ENCODE data around the gene PRRT1B.

Gene PRRT1B

DNA sequence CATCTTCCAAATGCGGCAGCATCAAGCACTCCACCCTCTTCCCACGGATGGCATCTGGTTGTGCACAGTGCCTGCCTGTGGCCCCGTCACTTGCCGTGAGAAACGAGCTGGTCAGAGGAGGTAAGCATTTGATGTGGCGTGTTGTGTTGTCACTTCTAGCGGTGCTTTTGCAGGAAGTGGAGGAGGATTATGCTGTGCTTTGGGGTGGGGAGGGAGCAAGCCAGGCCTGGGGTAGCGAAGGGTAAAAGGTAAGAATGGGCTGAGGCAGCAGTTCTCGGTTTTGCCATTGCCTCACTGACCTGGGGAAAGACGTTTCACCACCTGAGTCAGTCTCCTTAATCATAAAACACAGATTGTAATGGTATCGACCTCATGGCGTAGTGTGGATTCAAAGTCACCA lies 44.9 kb upstream of the PRRT1B start:
- Histone ChIP-seq H3K27ac (ENCODE audit: low read depth, low read length) (no peak overlapping the region), H3K36me3 (ENCODE audit: control insufficient read depth in 1 of 2, insufficient read depth in 2 of 2, low read length in 2 of 2) (peaks cover 45 to 47% of the 10 kb centered on the region in 2 experiments), H3K4me1 (ENCODE audit: control insufficient read depth in 1 of 2, insufficient read depth in 2 of 2, low read length in 2 of 2) (peaks cover 9 to 10% of the 10 kb centered on the region in 2 experiments), H2AFZ (ENCODE audit: insufficient read depth, low read length, poor library complexity) (no peak overlapping the region), H3K9ac (ENCODE audit: low read length) (no peak overlapping the region), H3K23ac (ENCODE audit: low read length) (no peak overlapping the region), H3K79me2 (ENCODE audit: control insufficient read depth, insufficient read depth, low read length, poor library complexity) (peaks cover 11% of the 10 kb centered on the region), H2BK5ac (ENCODE audit: low read depth, low read length, poor library complexity) (no peak overlapping the region), H3K18ac (ENCODE audit: low read length) (no peak overlapping the region), H3K27me3 (ENCODE audit: insufficient read depth, low read length) (no peaks in the 10 kb centered on the region), H3K79me1 (ENCODE audit: low read length) (peaks cover 8% of the 10 kb centered on the region), H3K14ac (ENCODE audit: low read length) (no peak overlapping the region), H2BK12ac (ENCODE audit: low read length) (no peak overlapping the region), H3K4ac (ENCODE audit: low read depth, low read length) (no peak overlapping the region), H4K91ac (ENCODE audit: low read depth, low read length) (no peak overlapping the region), H4K8ac (ENCODE audit: low read depth, low read length) (no peak overlapping the region), H2AK5ac (ENCODE audit: low read length) (no peak overlapping the region), H3K4me2 (ENCODE audit: low read length) (no peak overlapping the region), H2BK120ac (ENCODE audit: insufficient read depth, low read length, poor library complexity) (no peak overlapping the region), H3K4me3 (ENCODE audit: low read depth, low read length) (no peak overlapping the region), H4K12ac (ENCODE audit: low read depth, low read length) (no peak overlapping the region), H3K9me3 (ENCODE audit: insufficient read depth, low read depth, low read length) (no peaks in the 10 kb centered on the region)
- WGBS (ENCODE audit: extremely low coverage, insufficient coverage, insufficient read length): no CpG with 5 or more reads among the region's 12 CpGs
- no peak for DNase-seq

GRCh38 chr9:131500939-131501541 lies 44.3 kb upstream of the PRRT1B start:
- no peak overlapping the region for H3K9ac ChIP-seq (ENCODE audit: low read length)
- no peak overlapping the region for H2AFZ ChIP-seq (ENCODE audit: insufficient read depth, low read length, poor library complexity)
- peaks cover 8% of the 10 kb centered on the region for H3K79me1 ChIP-seq (ENCODE audit: low read length)
- H2BK5ac ChIP-seq (ENCODE audit: low read depth, low read length, poor library complexity): no peak overlapping the region
- no peak overlapping the region for H2BK120ac ChIP-seq (ENCODE audit: insufficient read depth, low read length, poor library complexity)
- no peaks in the 10 kb centered on the region for H3K27me3 ChIP-seq (ENCODE audit: insufficient read depth, low read length)
- WGBS (ENCODE audit: extremely low coverage, insufficient coverage, insufficient read length): no CpG with 5 or more reads among the region's 5 CpGs
- H3K27ac ChIP-seq (ENCODE audit: low read depth, low read length): no peak overlapping the region
- H3K4me3 ChIP-seq (ENCODE audit: low read depth, low read length): no peak overlapping the region
- no peak overlapping the region for H2BK12ac ChIP-seq (ENCODE audit: low read length)
- H3K9me3 ChIP-seq (ENCODE audit: insufficient read depth, low read depth, low read length): no peaks in the 10 kb centered on the region
- H3K4me1 ChIP-seq (ENCODE audit: control insufficient read depth in 1 of 2, insufficient read depth in 2 of 2, low read length in 2 of 2): peaks cover 9 to 10% of the 10 kb centered on the region in 2 experiments
- H3K23ac ChIP-seq (ENCODE audit: low read length): no peak overlapping the region
- peaks cover 11% of the 10 kb centered on the region for H3K79me2 ChIP-seq (ENCODE audit: control insufficient read depth, insufficient read depth, low read length, poor library complexity)
- peak in 1 of 2 donors; percentile 35 for DNase-seq
- no peak overlapping the region for H3K4ac ChIP-seq (ENCODE audit: low read depth, low read length)
- H2AK5ac ChIP-seq (ENCODE audit: low read length): no peak overlapping the region
- no peak overlapping the region for H3K18ac ChIP-seq (ENCODE audit: low read length)
- no peak overlapping the region for H4K91ac ChIP-seq (ENCODE audit: low read depth, low read length)
- H4K12ac ChIP-seq (ENCODE audit: low read depth, low read length): no peak overlapping the region
- no peak overlapping the region for H4K8ac ChIP-seq (ENCODE audit: low read depth, low read length)
- no peak overlapping the region for H3K4me2 ChIP-seq (ENCODE audit: low read length)
- H3K36me3 ChIP-seq (ENCODE audit: control insufficient read depth in 1 of 2, insufficient read depth in 2 of 2, low read length in 2 of 2): peaks cover 40% of the 10 kb centered on the region in 2 experiments
- no peak overlapping the region for H3K14ac ChIP-seq (ENCODE audit: low read length)

- Histone ChIP-seq H3K27ac (ENCODE audit: low read depth, low read length) (peak within 1 kb of the TSS; percentile 28), H4K91ac (ENCODE audit: low read depth, low read length) (peak within 1 kb of the TSS; percentile 60), H2BK5ac (ENCODE audit: low read depth, low read length, poor library complexity) (no peak within 1 kb of the TSS), H3K9ac (ENCODE audit: low read length) (peak within 1 kb of the TSS; percentile 80), H3K4ac (ENCODE audit: low read depth, low read length) (peak within 1 kb of the TSS; percentile 24), H3K9me3 (ENCODE audit: insufficient read depth, low read depth, low read length) (peaks cover 3% of the 10 kb centered on the region), H3K4me1 (ENCODE audit: control insufficient read depth in 1 of 2, insufficient read depth in 2 of 2, low read length in 2 of 2) (peaks cover 9 to 10% of the 10 kb centered on the region in 2 experiments), H3K79me1 (ENCODE audit: low read length) (peaks cover 8% of the 10 kb centered on the region), H3K14ac (ENCODE audit: low read length) (peak within 1 kb of the TSS; percentile 82), H2AK5ac (ENCODE audit: low read length) (peak within 1 kb of the TSS; percentile 31), H4K12ac (ENCODE audit: low read depth, low read length) (peak within 1 kb of the TSS; percentile 46), H3K4me3 (ENCODE audit: low read depth, low read length) (peak within 1 kb of the TSS; percentile 85), H2BK120ac (ENCODE audit: insufficient read depth, low read length, poor library complexity) (peak within 1 kb of the TSS; percentile 60), H2BK12ac (ENCODE audit: low read length) (no peak within 1 kb of the TSS), H4K8ac (ENCODE audit: low read depth, low read length) (peak within 1 kb of the TSS; percentile 79), H2AFZ (ENCODE audit: insufficient read depth, low read length, poor library complexity) (peak within 1 kb of the TSS; percentile 76), H3K27me3 (ENCODE audit: insufficient read depth, low read length) (no peaks in the 10 kb centered on the region), H3K18ac (ENCODE audit: low read length) (peak within 1 kb of the TSS; percentile 58), H3K79me2 (ENCODE audit: control insufficient read depth, insufficient read depth, low read length, poor library complexity) (peaks cover 11% of the 10 kb centered on the region), H3K23ac (ENCODE audit: low read length) (no peak within 1 kb of the TSS), H3K4me2 (ENCODE audit: low read length) (peak within 1 kb of the TSS; percentile 74), H3K36me3 (ENCODE audit: control insufficient read depth in 1 of 2, insufficient read depth in 2 of 2, low read length in 2 of 2) (peaks cover 27 to 29% of the 10 kb centered on the region in 2 experiments)
- DNase-seq: peak; percentile 85 to 94
- WGBS (ENCODE audit: extremely low coverage, insufficient coverage, insufficient read length): no CpG with 5 or more reads among the region's 83 CpGs
Measured at GRCh38 chr9:131502781-131503625, 42.3 kb upstream of the PRRT1B start, which contains the start of gene POMT1. Gene POMT1 (plus strand): TSS chr9:131502918. CDS start chr9:131504219, 1,301 bp downstream.

DNA sequence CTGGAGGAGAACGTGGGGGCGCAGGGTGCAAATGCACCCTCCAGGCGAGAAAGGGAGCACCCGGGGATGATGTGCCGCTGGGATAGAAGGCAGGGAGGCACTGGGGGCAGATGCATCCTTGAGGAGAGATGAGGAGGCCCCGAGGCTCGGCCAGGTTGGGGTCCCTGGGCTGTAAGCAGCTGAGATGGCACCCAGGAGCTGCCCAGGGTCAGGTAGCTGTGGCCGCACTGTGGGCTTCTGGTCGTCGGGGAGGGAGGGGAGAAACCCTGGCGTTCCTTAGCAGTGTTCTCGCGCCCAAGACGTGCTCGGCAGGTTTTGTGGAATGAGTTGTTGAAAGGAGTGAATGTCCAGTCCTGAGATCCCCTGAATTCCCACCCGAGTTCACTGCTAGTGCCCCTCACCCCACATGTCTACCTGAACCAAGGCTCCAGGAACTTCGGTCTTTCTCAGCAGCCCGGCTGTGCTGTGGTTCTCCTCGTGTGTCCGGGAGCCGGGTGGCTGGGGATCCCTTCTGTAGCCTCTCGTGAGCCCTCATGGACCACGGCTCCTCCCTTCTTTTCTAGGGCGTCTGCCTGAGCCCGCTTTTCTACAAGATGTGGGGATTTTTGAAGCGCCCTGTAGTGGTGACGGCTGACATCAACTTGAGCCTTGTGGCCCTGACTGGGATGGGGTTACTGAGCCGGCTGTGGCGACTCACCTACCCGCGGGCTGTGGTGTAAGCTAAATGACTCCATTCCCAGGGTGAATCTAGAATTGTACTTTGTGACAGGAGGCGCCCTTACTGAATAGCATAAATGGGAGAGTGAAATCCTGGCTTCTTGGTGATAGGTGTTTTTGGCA lies 41.5 kb upstream of the PRRT1B start:
- peak overlapping the region; percentile 74 for H3K4me2 ChIP-seq (ENCODE audit: low read length)
- H3K23ac ChIP-seq (ENCODE audit: low read length): no peak overlapping the region
- WGBS (ENCODE audit: extremely low coverage, insufficient coverage, insufficient read length): no CpG with 5 or more reads among the region's 32 CpGs
- H3K9me3 ChIP-seq (ENCODE audit: insufficient read depth, low read depth, low read length): peaks cover 3% of the 10 kb centered on the region
- H3K79me1 ChIP-seq (ENCODE audit: low read length): peaks cover 8% of the 10 kb centered on the region
- peak; percentile 16 to 23 for DNase-seq
- peaks cover 11% of the 10 kb centered on the region for H3K79me2 ChIP-seq (ENCODE audit: control insufficient read depth, insufficient read depth, low read length, poor library complexity)
- H3K4me3 ChIP-seq (ENCODE audit: low read depth, low read length): peak overlapping the region; percentile 85
- peak overlapping the region; percentile 58 for H3K18ac ChIP-seq (ENCODE audit: low read length)
- peak overlapping the region; percentile 30 for H3K4ac ChIP-seq (ENCODE audit: low read depth, low read length)
- no peak overlapping the region for H2BK5ac ChIP-seq (ENCODE audit: low read depth, low read length, poor library complexity)
- H2AK5ac ChIP-seq (ENCODE audit: low read length): peak overlapping the region; percentile 31
- H2BK12ac ChIP-seq (ENCODE audit: low read length): no peak overlapping the region
- H2AFZ ChIP-seq (ENCODE audit: insufficient read depth, low read length, poor library complexity): peak overlapping the region; percentile 76
- no peaks in the 10 kb centered on the region for H3K27me3 ChIP-seq (ENCODE audit: insufficient read depth, low read length)
- peaks cover 9 to 10% of the 10 kb centered on the region in 2 experiments for H3K4me1 ChIP-seq (ENCODE audit: control insufficient read depth in 1 of 2, insufficient read depth in 2 of 2, low read length in 2 of 2)
- H4K8ac ChIP-seq (ENCODE audit: low read depth, low read length): peak overlapping the region; percentile 79
- peak overlapping the region; percentile 46 for H4K12ac ChIP-seq (ENCODE audit: low read depth, low read length)
- H3K36me3 ChIP-seq (ENCODE audit: control insufficient read depth in 1 of 2, insufficient read depth in 2 of 2, low read length in 2 of 2): peaks cover 21 to 22% of the 10 kb centered on the region in 2 experiments
- no peak overlapping the region for H3K27ac ChIP-seq (ENCODE audit: low read depth, low read length)
- peak overlapping the region; percentile 48 for H2BK120ac ChIP-seq (ENCODE audit: insufficient read depth, low read length, poor library complexity)
- H4K91ac ChIP-seq (ENCODE audit: low read depth, low read length): peak overlapping the region; percentile 60
- peak overlapping the region; percentile 82 for H3K14ac ChIP-seq (ENCODE audit: low read length)
- H3K9ac ChIP-seq (ENCODE audit: low read length): peak overlapping the region; percentile 80

All from trophoblast cell (in vitro differentiated cells and primary cell).